ENCODE data around the gene SCRN2.

Gene SCRN2

GRCh38 chr17:47848198-47848513 is 7.1 kb upstream of the SCRN2 start:
- ATAC-seq: no peak
- TF ChIP-seq ZFP30 (CRISPR knock-in tag; IDR thresholded peaks at IDR 0.05) (no peak), ESRRG (CRISPR knock-in tag; IDR thresholded peaks at IDR 0.05) (no peak), ISL1 (CRISPR knock-in tag; IDR thresholded peaks at IDR 0.05) (no peak), BACH2 (CRISPR knock-in tag; IDR thresholded peaks at IDR 0.05; ENCODE audit: borderline replicate concordance) (no peak), PATZ1 (CRISPR knock-in tag; IDR thresholded peaks at IDR 0.05; ENCODE audit: borderline replicate concordance) (no peak), ZC3H10 (CRISPR knock-in tag; IDR thresholded peaks at IDR 0.05) (no peak)

GRCh38 chr17:47847341-47848197 is 6.5 kb upstream of the SCRN2 start:
- no peak for TF ChIP-seq ISL1 (CRISPR knock-in tag; IDR thresholded peaks at IDR 0.05)
- no peak for TF ChIP-seq ZFP3 (CRISPR knock-in tag; IDR thresholded peaks at IDR 0.05)
- no peak for TF ChIP-seq ARNTL (CRISPR knock-in tag; IDR thresholded peaks at IDR 0.05; ENCODE audit: borderline replicate concordance, low read depth)
- no peak for TF ChIP-seq ZFP30 (CRISPR knock-in tag; IDR thresholded peaks at IDR 0.05)
- TF ChIP-seq PPARA (CRISPR knock-in tag; IDR thresholded peaks at IDR 0.05; ENCODE audit: borderline replicate concordance): no peak
- no peak for TF ChIP-seq SNAI2 (CRISPR knock-in tag; IDR thresholded peaks at IDR 0.05)
- no peak for TF ChIP-seq ZNF8 (CRISPR knock-in tag; IDR thresholded peaks at IDR 0.05)
- no peak for TF ChIP-seq POU6F1 (CRISPR knock-in tag; IDR thresholded peaks at IDR 0.05; ENCODE audit: borderline replicate concordance, low read depth)
- TF ChIP-seq PATZ1 (CRISPR knock-in tag; IDR thresholded peaks at IDR 0.05; ENCODE audit: borderline replicate concordance): no peak
- no peak for TF ChIP-seq ZNF565 (CRISPR knock-in tag; conservative IDR thresholded peaks at IDR 0.05; ENCODE audit: low read depth)
- TF ChIP-seq ESRRG (CRISPR knock-in tag; IDR thresholded peaks at IDR 0.05): no peak
- no peak for TF ChIP-seq TCF4 (CRISPR knock-in tag; IDR thresholded peaks at IDR 0.05; ENCODE audit: borderline replicate concordance)
- TF ChIP-seq CSRNP3 (CRISPR knock-in tag; IDR thresholded peaks at IDR 0.05): no peak
- no peak for TF ChIP-seq OSR1 (CRISPR knock-in tag; IDR thresholded peaks at IDR 0.05)
- no peak for TF ChIP-seq ZNF70 (CRISPR knock-in tag; IDR thresholded peaks at IDR 0.05)
- TF ChIP-seq TOX (CRISPR knock-in tag; IDR thresholded peaks at IDR 0.05; ENCODE audit: borderline replicate concordance): no peak
- TF ChIP-seq ZC3H10 (CRISPR knock-in tag; IDR thresholded peaks at IDR 0.05): no peak
- ATAC-seq: peak; percentile 44

GRCh38 chr17:47846716-47847340 is 5.8 kb upstream of the SCRN2 start:
- no peak for TF ChIP-seq ARNTL (CRISPR knock-in tag; IDR thresholded peaks at IDR 0.05; ENCODE audit: borderline replicate concordance, low read depth)
- no peak for TF ChIP-seq ZFP3 (CRISPR knock-in tag; IDR thresholded peaks at IDR 0.05)
- TF ChIP-seq ZFP30 (CRISPR knock-in tag; IDR thresholded peaks at IDR 0.05): no peak
- TF ChIP-seq RARB (CRISPR knock-in tag; IDR thresholded peaks at IDR 0.05): no peak
- no peak for TF ChIP-seq ZNF565 (CRISPR knock-in tag; conservative IDR thresholded peaks at IDR 0.05; ENCODE audit: low read depth)
- no peak for TF ChIP-seq POU6F1 (CRISPR knock-in tag; IDR thresholded peaks at IDR 0.05; ENCODE audit: borderline replicate concordance, low read depth)
- ATAC-seq: no peak

All from SK-N-SH treated with all-trans-retinoic acid at 6 μM for 48 hours (cell line).